ENCODE data around the gene PTPRD.

GRCh38 chr9:8515748-8516147, 2097.1 kb downstream of the PTPRD start:
- TF ChIP-seq POLR2A (IDR thresholded peaks at IDR 0.05): no peak
- TF ChIP-seq CTCF (IDR thresholded peaks at IDR 0.05): no peak
